Common myeloid progenitor, CD34-positive (primary cell): ENCODE data around the gene ADARB1.
A peak's percentile ranks its signal among the peaks of the same experiment; 100 is the strongest.

Experiments used
- CTCF ChIA-PET: fragments of 350-600 bp; sonication (Branson Sonifier 250); formaldehyde crosslinking; loops from one replicate; lab custom pipeline; 2021; ENCODE audit warnings: antibody characterized with exemption; lab: Charles Lee
- POLR2A ChIA-PET: fragments of 350-600 bp; sonication (Branson Sonifier 250); formaldehyde crosslinking; loops from one replicate; lab custom pipeline; 2021; ENCODE audit warnings: antibody characterized with exemption; lab: Charles Lee
- DNase-seq, 3 donors: peaks; one replicate each; pipeline versions ENCODE4 v3.0.0 to v3.0.0-alpha.2; 2013
- H3K27ac ChIP-seq, 2 experiments: 1 replicate in 1 of 2; 2 replicates in 1 of 2; pipeline ENCODE4 v1.7.0; 2013; ENCODE audit warnings: inconsistent platforms in 2 of 2, low read length in 2 of 2, mild to moderate bottlenecking in 2 of 2, low read depth in 1 of 2, moderate library complexity in 1 of 2; ENCODE audit not compliant: severe bottlenecking in 2 of 2, insufficient read depth in 1 of 2, poor library complexity in 1 of 2
- H3K27me3 ChIP-seq, 5 experiments: replicated peaks in 2 of 5; 1 replicate in 3 of 5; 2 replicates in 2 of 5; pipeline versions ENCODE4 v1.6.1 to v1.7.0; 2013; ENCODE audit warnings: low read length in 4 of 5, mild to moderate bottlenecking in 2 of 5, moderate library complexity in 2 of 5, inconsistent platforms in 1 of 5; ENCODE audit not compliant: insufficient read depth in 5 of 5, control insufficient read depth in 4 of 5
- H3K36me3 ChIP-seq, 4 experiments: 1 replicate in 2 of 4; 2 replicates in 2 of 4; pipeline versions ENCODE4 v1.6.1 to v1.7.0; 2013; ENCODE audit warnings: low read length in 3 of 4, control low read depth in 1 of 4, mild to moderate bottlenecking in 1 of 4; ENCODE audit not compliant: control insufficient read depth in 4 of 4, insufficient read depth in 4 of 4
- H3K4me1 ChIP-seq, 4 experiments: 1 replicate in 3 of 4; 2 replicates in 1 of 4; pipeline versions ENCODE4 v1.6.1 to v1.7.1; 2013; ENCODE audit warnings: low read length in 3 of 4, mild to moderate bottlenecking in 3 of 4, control low read depth in 1 of 4, inconsistent platforms in 1 of 4, moderate library complexity in 1 of 4; ENCODE audit not compliant: control insufficient read depth in 4 of 4, insufficient read depth in 4 of 4; ENCODE audit errors: control extremely low read depth in 1 of 4
- H3K4me3 ChIP-seq, 7 experiments: 1 replicate in 4 of 7; 2 replicates in 3 of 7; pipeline versions ENCODE4 v1.5.1 to v1.7.0; 2013; ENCODE audit warnings: mild to moderate bottlenecking in 7 of 7, low read length in 6 of 7, moderate library complexity in 6 of 7, inconsistent platforms in 2 of 7, low read depth in 2 of 7, control low read depth in 1 of 7; ENCODE audit not compliant: insufficient read depth in 4 of 7, control insufficient read depth in 1 of 7; ENCODE audit errors: extremely low read depth in 1 of 7
- H3K9me3 ChIP-seq, 5 experiments: 1 replicate in 4 of 5; 2 replicates in 1 of 5; pipeline versions ENCODE4 v1.6.1 to v1.7.1; 2013; ENCODE audit warnings: low read length in 4 of 5, mild to moderate bottlenecking in 2 of 5, inconsistent platforms in 1 of 5, low read depth in 1 of 5, moderate library complexity in 1 of 5; ENCODE audit not compliant: control insufficient read depth in 4 of 5, insufficient read depth in 2 of 5; ENCODE audit errors: control extremely low read depth in 1 of 5
- WGBS: methylation state at CpG from one replicate; pipeline ENCODE4 v1.1.5; 2013; ENCODE audit not compliant: insufficient coverage; 5-methylcytosine and 5-hydroxymethylcytosine counted together

The ADARB1 gene

DNA sequence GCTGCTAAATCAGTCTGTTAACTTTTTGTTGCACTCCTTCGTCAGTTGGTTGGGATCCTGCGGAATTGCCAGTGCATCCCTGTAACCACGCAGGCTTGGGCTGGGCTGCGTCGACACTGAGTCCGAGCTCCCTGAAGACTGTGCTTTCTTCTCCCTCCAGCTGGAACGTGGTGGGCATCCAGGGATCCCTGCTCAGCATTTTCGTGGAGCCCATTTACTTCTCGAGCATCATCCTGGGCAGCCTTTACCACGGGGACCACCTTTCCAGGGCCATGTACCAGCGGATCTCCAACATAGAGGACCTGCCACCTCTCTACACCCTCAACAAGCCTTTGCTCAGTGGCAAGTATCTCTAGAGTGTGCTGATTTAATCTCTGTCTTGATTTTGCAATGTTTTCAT lies 130.0 kb downstream of the ADARB1 start:
- DNase-seq, result no peak
- Histone ChIP-seq H3K36me3 (peaks cover 0 to 13% (median 5%) of the 10 kb centered on the region in 4 experiments), H3K9me3 (no peaks in the 10 kb centered on the region), H3K27ac (no peak overlapping the region), H3K27me3 (no peaks in the 10 kb centered on the region), H3K4me1 (peaks cover 0 to 23% (median 14%) of the 10 kb centered on the region in 4 experiments), H3K4me3 (no peak overlapping the region)
- POLR2A ChIA-PET, result no interaction called here
- CTCF ChIA-PET, result no interaction called here
- 87% methylated on average over 9 of the region's 11 CpGs for WGBS

DNA sequence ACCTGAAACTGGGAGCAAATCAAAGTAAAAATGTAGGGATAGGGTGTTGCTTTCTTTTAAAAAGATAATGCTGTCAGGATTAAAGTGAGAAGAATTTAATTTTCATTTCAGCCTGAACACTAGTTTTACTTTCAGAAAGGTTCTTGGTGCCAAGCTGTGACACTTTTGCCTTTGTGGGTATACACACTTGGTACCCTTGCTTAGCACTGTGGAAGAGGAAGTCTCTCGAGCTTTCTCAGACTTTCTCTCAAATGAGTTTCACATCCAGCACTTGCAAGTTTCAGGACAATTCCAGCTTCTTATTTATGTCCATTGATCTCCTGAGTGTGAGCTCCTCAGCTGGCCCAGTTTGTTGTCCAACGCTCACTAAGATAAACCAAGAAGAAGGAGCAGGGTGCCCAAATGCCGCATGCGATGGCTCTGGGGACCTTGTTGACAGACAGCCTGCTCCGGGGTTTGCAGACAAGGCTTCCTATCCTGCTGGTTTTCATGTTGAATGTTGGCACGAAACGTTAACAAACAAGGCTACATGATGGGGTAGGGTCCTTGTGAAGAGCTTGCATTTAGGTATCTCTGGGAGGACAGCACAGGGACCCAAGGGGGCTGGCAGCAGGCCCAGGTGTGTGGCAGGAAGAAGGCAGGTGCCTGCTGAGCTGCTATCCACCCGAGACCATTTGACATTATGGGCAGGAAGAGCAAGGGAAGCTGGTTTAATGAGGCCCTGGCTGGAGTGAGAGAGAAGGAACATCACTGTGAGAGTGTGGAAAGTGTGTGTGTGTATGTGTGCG lies 133.7 kb downstream of the ADARB1 start:
- Histone ChIP-seq H3K27ac (no peak overlapping the region), H3K9me3 (no peaks in the 10 kb centered on the region), H3K36me3 (peaks cover 0 to 24% (median 11%) of the 10 kb centered on the region in 4 experiments), H3K4me3 (no peak overlapping the region), H3K4me1 (peaks cover 0 to 9% (median 0%) of the 10 kb centered on the region in 4 experiments), H3K27me3 (no peaks in the 10 kb centered on the region)
- ChIA-PET CTCF (interaction anchor here (0.7 to 1.0 kb wide), 4 partner anchors 29 to 356 kb away, joined by 3 read pairs; no protein-coding TSS in a partner anchor), POLR2A (no interaction called here)
- 72% methylated on average over 8 of the region's 9 CpGs for WGBS
- peak in 2 of 3 donors; percentile 14 to 22 for DNase-seq

DNA sequence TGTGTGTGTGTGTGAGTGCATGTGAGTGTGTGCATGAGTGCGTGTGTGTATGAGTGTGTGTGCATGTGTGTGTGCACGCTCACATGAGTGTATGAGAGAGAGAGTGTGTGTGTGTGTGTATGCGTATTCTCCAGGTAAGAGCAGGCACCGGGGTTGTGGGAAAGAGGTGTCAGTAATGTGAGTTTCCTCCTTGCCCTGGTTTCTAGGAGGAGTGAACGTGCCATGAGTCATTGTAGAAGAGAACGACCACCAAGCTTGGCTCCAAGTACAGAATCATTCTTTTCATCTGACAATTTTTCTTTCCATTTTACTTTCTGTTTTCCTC lies 134.2 kb downstream of the ADARB1 start:
- Histone ChIP-seq H3K9me3 (no peaks in the 10 kb centered on the region), H3K27me3 (no peaks in the 10 kb centered on the region), H3K4me3 (no peak overlapping the region), H3K4me1 (peaks cover 0 to 9% (median 0%) of the 10 kb centered on the region in 4 experiments), H3K36me3 (peaks cover 0 to 26% (median 10%) of the 10 kb centered on the region in 4 experiments), H3K27ac (no peak overlapping the region)
- DNase-seq, result peak in 2 of 3 donors; percentile 18 to 49
- ChIA-PET CTCF (interaction anchor here (1.0 kb wide), 2 partner anchors 71 to 356 kb away, joined by 3 read pairs; no protein-coding TSS in a partner anchor), POLR2A (no interaction called here)
- 96% methylated on average over 3 of the region's 6 CpGs for WGBS

DNA sequence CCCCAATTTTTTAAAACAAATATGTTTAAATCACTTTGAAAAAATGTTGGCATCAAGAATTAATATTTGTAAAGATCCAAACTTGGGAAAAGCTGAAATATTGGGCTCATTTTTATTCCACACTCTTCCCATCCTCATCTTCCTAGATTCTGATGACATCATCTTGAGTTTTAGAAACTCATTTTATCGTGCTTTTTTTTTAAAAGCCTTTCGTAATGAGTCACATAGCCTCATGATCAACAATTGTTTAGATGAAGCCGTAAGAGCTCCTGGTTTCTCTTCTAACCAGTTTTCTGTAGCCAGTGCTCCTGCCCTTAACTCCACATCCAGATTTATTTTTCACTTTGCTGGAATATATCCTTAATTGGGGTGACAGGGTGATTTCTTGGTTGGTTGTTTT lies 134.7 kb downstream of the ADARB1 start:
- no peak overlapping the region for H3K27ac ChIP-seq
- H3K36me3 ChIP-seq, result peaks cover 0 to 27% (median 10%) of the 10 kb centered on the region in 4 experiments
- no peaks in the 10 kb centered on the region for H3K27me3 ChIP-seq
- DNase-seq, result no peak
- H3K9me3 ChIP-seq, result peaks cover 0 to under 1% (median 0%) of the 10 kb centered on the region in 5 experiments
- WGBS, result 100% methylated on average over 2 of the region's 3 CpGs
- POLR2A ChIA-PET, result interaction anchor here (0.5 kb wide), 1 partner anchor 84 kb away, joined by 3 read pairs; no protein-coding TSS in a partner anchor
- H3K4me1 ChIP-seq, result peaks cover 0 to 9% (median 0%) of the 10 kb centered on the region in 4 experiments
- H3K4me3 ChIP-seq, result no peak overlapping the region
- CTCF ChIA-PET, result interaction anchor here (1.0 kb wide), 2 partner anchors 71 to 357 kb away, joined by 3 read pairs; no protein-coding TSS in a partner anchor

DNA sequence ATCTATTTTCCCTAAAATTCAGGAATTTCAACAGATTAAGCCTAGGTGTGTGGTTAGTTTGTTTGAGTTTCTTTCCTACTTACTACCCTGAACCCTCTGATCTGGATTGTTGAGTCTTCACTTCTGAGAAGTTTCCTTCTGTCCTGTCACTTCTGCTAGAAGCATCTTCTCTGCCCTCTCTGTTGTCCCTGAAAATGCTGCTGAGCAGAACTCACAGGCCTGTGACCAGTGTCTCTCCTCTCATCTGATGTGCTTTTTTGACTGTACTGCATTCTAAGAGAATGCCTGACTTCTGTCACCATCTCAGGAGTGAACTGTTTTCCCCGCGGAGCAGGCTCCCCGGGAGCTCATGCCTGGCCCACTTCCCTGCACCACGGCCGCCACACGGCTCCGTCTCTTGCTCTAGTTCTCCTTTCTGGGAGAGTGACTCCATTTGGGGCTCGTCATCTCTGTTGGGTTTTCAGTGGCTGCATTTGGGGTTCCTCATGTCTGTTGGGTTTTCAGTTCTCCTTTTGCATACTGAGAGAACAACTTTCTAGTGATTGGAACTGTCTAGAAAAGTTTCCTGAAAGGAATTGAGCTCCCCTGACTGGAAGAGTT lies 135.4 kb downstream of the ADARB1 start:
- Histone ChIP-seq H3K27me3 (no peaks in the 10 kb centered on the region), H3K9me3 (peaks cover 0 to 4% (median 0%) of the 10 kb centered on the region in 5 experiments), H3K4me1 (peaks cover 0 to 9% (median 0%) of the 10 kb centered on the region in 4 experiments), H3K27ac (no peak overlapping the region), H3K4me3 (no peak overlapping the region), H3K36me3 (peaks cover 0 to 24% (median 7%) of the 10 kb centered on the region in 4 experiments)
- whole genome bisulfite sequencing, result 50% methylated on average over 8 of the region's 8 CpGs
- CTCF ChIA-PET, result interaction anchor here (0.8 to 1.5 kb wide), 2 partner anchors 11 to 69 kb away, joined by 3 to 4 read pairs; no protein-coding TSS in a partner anchor
- POLR2A ChIA-PET, result no interaction called here
- DNase-seq, result peak in 2 of 3 donors; percentile 28 to 57

DNA sequence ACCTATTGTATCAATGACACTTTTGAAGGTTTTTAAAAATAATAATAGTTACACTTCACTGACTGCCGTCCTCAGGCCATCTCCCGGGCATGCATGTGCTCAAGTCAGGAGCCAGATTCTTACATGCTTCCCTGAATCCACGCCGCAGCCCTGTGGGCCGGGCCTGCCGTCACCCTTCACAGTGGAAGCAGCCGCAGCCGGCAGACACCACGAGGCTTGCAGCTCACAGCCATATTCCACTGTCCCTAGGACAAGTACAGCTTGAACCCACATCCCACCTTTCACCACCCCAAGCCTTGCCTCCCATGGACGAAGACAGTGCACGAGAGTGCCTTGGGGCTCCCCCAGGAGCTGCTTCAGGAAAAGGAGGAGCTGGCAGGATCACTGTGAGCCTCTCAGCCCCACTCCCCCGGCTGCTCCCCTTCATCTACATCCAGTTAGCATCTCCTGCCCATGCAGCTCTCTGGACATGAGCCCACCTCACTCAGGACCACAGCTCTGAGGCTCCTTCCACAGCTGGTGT lies 136.1 kb downstream of the ADARB1 start:
- POLR2A ChIA-PET, result no interaction called here
- CTCF ChIA-PET, result interaction anchor here (0.8 to 1.5 kb wide), 2 partner anchors 12 to 70 kb away, joined by 3 to 4 read pairs; no protein-coding TSS in a partner anchor
- 100% methylated on average over 9 of the region's 12 CpGs for WGBS

More for the DNA sequence above, 136.1 kb downstream of the ADARB1 start:
- Histone ChIP-seq H3K27me3 (no peaks in the 10 kb centered on the region), H3K9me3 (peaks cover 0 to 6% (median 0%) of the 10 kb centered on the region in 5 experiments), H3K36me3 (peaks cover 0 to 22% (median 7%) of the 10 kb centered on the region in 4 experiments), H3K27ac (no peak overlapping the region), H3K4me3 (no peak overlapping the region), H3K4me1 (peaks cover 0 to 9% (median 0%) of the 10 kb centered on the region in 4 experiments)
- DNase-seq, result no peak
